ENCODE measurements around the gene KLF17.
"Not testable (repeated sequence)": the region's sequence is repeated elsewhere in the genome, so short reads cannot be mapped to it uniquely, and the experiment has no call there.

Gene KLF17

DNA sequence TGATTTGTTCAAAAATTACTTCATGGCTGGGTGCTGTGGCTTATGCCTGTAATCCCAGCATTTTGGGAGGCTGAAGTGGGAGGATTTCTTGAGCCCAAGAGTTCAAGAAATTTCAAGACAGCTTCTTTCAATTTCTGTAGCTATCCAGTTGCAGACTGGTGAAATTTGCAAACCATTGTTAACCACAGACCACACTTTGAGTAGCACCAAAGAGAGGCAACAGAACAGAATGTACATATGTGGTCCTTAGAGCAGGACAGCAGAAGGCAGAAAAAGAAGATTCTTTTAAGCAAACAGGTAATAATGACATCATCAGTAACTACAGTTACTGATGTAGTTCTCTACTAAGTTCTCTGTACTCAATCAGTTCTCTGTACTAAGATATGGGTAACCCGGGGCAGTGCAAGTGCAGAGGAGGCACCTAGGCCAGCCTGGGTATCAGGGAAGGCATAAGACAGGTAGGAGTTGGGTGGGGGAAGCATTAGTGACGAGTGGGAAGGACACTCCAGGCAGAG is 5.5 kb upstream of the KLF17 start:
- TF ChIP-seq, protein P1, sequence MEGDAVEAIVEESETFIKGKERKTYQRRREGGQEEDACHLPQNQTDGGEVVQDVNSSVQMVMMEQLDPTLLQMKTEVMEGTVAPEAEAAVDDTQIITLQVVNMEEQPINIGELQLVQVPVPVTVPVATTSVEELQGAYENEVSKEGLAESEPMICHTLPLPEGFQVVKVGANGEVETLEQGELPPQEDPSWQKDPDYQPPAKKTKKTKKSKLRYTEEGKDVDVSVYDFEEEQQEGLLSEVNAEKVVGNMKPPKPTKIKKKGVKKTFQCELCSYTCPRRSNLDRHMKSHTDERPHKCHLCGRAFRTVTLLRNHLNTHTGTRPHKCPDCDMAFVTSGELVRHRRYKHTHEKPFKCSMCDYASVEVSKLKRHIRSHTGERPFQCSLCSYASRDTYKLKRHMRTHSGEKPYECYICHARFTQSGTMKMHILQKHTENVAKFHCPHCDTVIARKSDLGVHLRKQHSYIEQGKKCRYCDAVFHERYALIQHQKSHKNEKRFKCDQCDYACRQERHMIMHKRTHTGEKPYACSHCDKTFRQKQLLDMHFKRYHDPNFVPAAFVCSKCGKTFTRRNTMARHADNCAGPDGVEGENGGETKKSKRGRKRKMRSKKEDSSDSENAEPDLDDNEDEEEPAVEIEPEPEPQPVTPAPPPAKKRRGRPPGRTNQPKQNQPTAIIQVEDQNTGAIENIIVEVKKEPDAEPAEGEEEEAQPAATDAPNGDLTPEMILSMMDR (IDR thresholded peaks at IDR 0.05; ENCODE audit: low read length) = no peak

DNA sequence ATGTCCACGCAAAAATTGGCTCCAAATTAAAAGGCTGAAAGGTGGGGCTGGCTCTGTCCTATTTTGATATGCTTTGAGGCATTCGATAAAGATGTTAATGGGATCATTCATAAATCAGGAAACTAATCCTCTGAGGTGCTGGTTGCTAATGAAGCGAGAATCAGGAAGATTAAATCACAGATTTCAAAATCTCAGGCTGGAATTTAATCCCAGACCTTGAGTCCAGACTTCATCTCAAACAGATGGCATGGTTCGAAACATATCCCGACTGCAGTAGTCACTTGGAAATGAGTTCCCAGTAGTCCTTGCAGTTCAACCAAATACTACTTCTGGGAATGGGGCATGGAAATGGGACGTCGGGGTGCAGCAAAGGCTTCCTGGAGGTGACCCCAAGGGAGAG is 4.5 kb upstream of the KLF17 start:
- no peaks in the 10 kb centered on the region for H3K9me3 ChIP-seq (replicated peaks; ENCODE audit: insufficient read depth, low read length)
- H3K27me3 ChIP-seq (replicated peaks; ENCODE audit: insufficient read depth, low read length) = no peaks in the 10 kb centered on the region
- H3K4me1 ChIP-seq (ENCODE audit: low read length) = no peaks in the 10 kb centered on the region
- H2AFZ ChIP-seq (ENCODE audit: low read length) = no peak overlapping the region
- no peak overlapping the region for H3K4me3 ChIP-seq (ENCODE audit: low read length)
- no peak overlapping the region for H3K27ac ChIP-seq (ENCODE audit: low read length)
- H3K9ac ChIP-seq (ENCODE audit: low read length) = no peak overlapping the region
- no peaks in the 10 kb centered on the region for H3K36me3 ChIP-seq (replicated peaks; ENCODE audit: insufficient read depth, low read length)
- no peaks in the 10 kb centered on the region for H3K79me2 ChIP-seq (ENCODE audit: low read length)
- no peaks in the 10 kb centered on the region for H4K20me1 ChIP-seq (ENCODE audit: insufficient read depth, low read length)
- no peak for DNase-seq
- H3K9me2 ChIP-seq (replicated peaks; ENCODE audit: insufficient read depth, low read length) = no peaks in the 10 kb centered on the region
- no peak overlapping the region for H3K4me2 ChIP-seq (ENCODE audit: low read depth, low read length)
- H3F3A ChIP-seq (ENCODE audit: insufficient read depth, low read length) = no peaks in the 10 kb centered on the region
- TF ChIP-seq, protein P1 (IDR thresholded peaks at IDR 0.05; ENCODE audit: low read length) = no peak
- TF ChIP-seq EZH2phosphoT487 (IDR thresholded peaks at IDR 0.05; ENCODE audit: low read length) = no peak
- no peak for TF ChIP-seq EZH2 (optimal IDR thresholded peaks at IDR 0.05; ENCODE audit: low read depth, low read length)

More for the DNA sequence above, 5.5 kb upstream of the KLF17 start:
- H3K9me2 ChIP-seq (replicated peaks; ENCODE audit: insufficient read depth, low read length) = no peaks in the 10 kb centered on the region
- no peak overlapping the region for H3K4me3 ChIP-seq (ENCODE audit: low read length)
- H3K79me2 ChIP-seq (ENCODE audit: low read length) = no peaks in the 10 kb centered on the region
- no peaks in the 10 kb centered on the region for H3K4me1 ChIP-seq (ENCODE audit: low read length)
- no peaks in the 10 kb centered on the region for H3K27me3 ChIP-seq (replicated peaks; ENCODE audit: insufficient read depth, low read length)
- H3K9ac ChIP-seq (ENCODE audit: low read length) = no peak overlapping the region
- no peak for DNase-seq
- H3K27ac ChIP-seq (ENCODE audit: low read length) = no peak overlapping the region
- H3K9me3 ChIP-seq (replicated peaks; ENCODE audit: insufficient read depth, low read length) = no peaks in the 10 kb centered on the region
- no peaks in the 10 kb centered on the region for H3F3A ChIP-seq (ENCODE audit: insufficient read depth, low read length)
- H4K20me1 ChIP-seq (ENCODE audit: insufficient read depth, low read length) = no peaks in the 10 kb centered on the region
- no peak overlapping the region for H2AFZ ChIP-seq (ENCODE audit: low read length)
- H3K4me2 ChIP-seq (ENCODE audit: low read depth, low read length) = no peak overlapping the region
- H3K36me3 ChIP-seq (replicated peaks; ENCODE audit: insufficient read depth, low read length) = no peaks in the 10 kb centered on the region

DNA sequence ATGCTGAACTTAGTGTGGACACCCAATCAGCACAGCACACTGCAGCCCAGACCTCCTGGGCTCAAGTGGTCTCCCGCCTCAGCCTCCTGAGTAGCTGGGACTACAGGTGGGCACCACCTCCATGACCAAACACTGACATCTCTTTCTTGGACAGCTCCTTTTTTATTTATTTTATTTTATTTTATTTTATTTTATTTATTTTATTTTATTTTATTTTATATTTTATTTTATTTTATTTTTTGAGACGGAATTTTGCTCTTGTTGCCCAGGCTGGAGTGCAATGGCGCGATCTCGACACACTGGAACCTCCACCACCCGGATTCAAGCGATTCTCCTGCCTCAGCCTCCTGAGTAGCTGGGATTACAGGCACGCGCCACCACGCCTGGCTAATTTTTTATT is 1.3 kb upstream of the KLF17 start:
- H3K9ac ChIP-seq (ENCODE audit: low read length); H4K20me1 ChIP-seq (ENCODE audit: insufficient read depth, low read length); H3K4me3 ChIP-seq (ENCODE audit: low read length); H3K4me2 ChIP-seq (ENCODE audit: low read depth, low read length); H3K27ac ChIP-seq (ENCODE audit: low read length); H3K4me1 ChIP-seq (ENCODE audit: low read length); DNase-seq; H3K9me3 ChIP-seq (replicated peaks; ENCODE audit: insufficient read depth, low read length); H3K9me2 ChIP-seq (replicated peaks; ENCODE audit: insufficient read depth, low read length); H3K79me2 ChIP-seq (ENCODE audit: low read length); H3K27me3 ChIP-seq (replicated peaks; ENCODE audit: insufficient read depth, low read length); H3K36me3 ChIP-seq (replicated peaks; ENCODE audit: insufficient read depth, low read length); H2AFZ ChIP-seq (ENCODE audit: low read length); H3F3A ChIP-seq (ENCODE audit: insufficient read depth, low read length): not testable (repeated sequence)

DNA sequence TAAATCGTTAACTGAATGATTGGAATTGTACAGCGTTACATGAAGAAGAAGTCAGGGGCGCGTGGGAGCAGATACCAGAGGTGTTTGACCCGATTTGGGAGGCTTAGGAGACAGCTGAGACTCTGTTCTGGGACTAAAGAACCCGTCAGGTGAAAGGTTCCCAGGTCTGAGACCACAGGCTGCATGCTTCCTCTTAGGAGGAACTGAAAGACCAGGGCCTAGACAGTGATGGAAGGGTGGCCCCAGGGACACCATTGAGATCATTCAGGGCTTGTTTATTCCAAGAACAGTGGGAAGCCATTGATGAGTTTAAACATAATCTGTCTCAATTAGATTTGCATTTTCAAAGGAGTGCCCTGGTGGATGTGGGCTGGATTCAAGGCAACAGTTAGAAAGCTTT is 904 bp downstream of the KLF17 start:
- H3K4me2 ChIP-seq (ENCODE audit: low read depth, low read length) = no peak overlapping the region
- no peaks in the 10 kb centered on the region for H3K4me1 ChIP-seq (ENCODE audit: low read length)

More for the DNA sequence above, 904 bp downstream of the KLF17 start:
- no peaks in the 10 kb centered on the region for H3K9me3 ChIP-seq (replicated peaks; ENCODE audit: insufficient read depth, low read length)
- H2AFZ ChIP-seq (ENCODE audit: low read length) = no peak overlapping the region
- TF ChIP-seq EZH2 (optimal IDR thresholded peaks at IDR 0.05; ENCODE audit: low read depth, low read length) = no peak
- no peak for TF ChIP-seq EZH2phosphoT487 (IDR thresholded peaks at IDR 0.05; ENCODE audit: low read length)
- TF ChIP-seq, protein P1 (IDR thresholded peaks at IDR 0.05; ENCODE audit: low read length) = no peak
- no peak for DNase-seq
- H3K79me2 ChIP-seq (ENCODE audit: low read length) = no peaks in the 10 kb centered on the region
- H3K9ac ChIP-seq (ENCODE audit: low read length) = no peak overlapping the region
- no peaks in the 10 kb centered on the region for H3K27me3 ChIP-seq (replicated peaks; ENCODE audit: insufficient read depth, low read length)
- H4K20me1 ChIP-seq (ENCODE audit: insufficient read depth, low read length) = no peaks in the 10 kb centered on the region
- no peaks in the 10 kb centered on the region for H3K36me3 ChIP-seq (replicated peaks; ENCODE audit: insufficient read depth, low read length)
- H3K27ac ChIP-seq (ENCODE audit: low read length) = no peak overlapping the region
- no peak overlapping the region for H3K4me3 ChIP-seq (ENCODE audit: low read length)
- no peaks in the 10 kb centered on the region for H3F3A ChIP-seq (ENCODE audit: insufficient read depth, low read length)
- H3K9me2 ChIP-seq (replicated peaks; ENCODE audit: insufficient read depth, low read length) = no peaks in the 10 kb centered on the region

Data from MM.1S (cell line).